Upper lobe of right lung (tissue), 1 donor: Measurements from ENCODE around the gene ODF2L. TPM values are rescaled to one million over a fixed set of nuclear protein-coding genes. Genes with fewer than 3 reads are reported as not detected.

Source experiments
- ATAC-seq: fragments of 200-7000 bp; cut with Tn5 transposase; one replicate; pipeline ENCODE4 v1.9.1; 2020; ENCODE audit warnings: mild to moderate bottlenecking, moderate library complexity
- DNase-seq: peaks from one replicate; pipeline ENCODE4 v3.0.0-alpha.2; 2020
- H3K27ac ChIP-seq: fragments of 200-600 bp; one replicate; pipeline ENCODE4 v1.8.0; 2022
- H3K27me3 ChIP-seq: fragments of 200-600 bp; one replicate; pipeline ENCODE4 v1.8.0; 2022; ENCODE audit warnings: mild to moderate bottlenecking
- H3K36me3 ChIP-seq: fragments of 200-600 bp; one replicate; pipeline ENCODE4 v1.8.0; 2022
- H3K4me1 ChIP-seq: fragments of 200-600 bp; one replicate; pipeline ENCODE4 v1.8.0; 2022
- H3K4me3 ChIP-seq: fragments of 200-600 bp; one replicate; pipeline ENCODE4 v1.8.0; 2022; ENCODE audit warnings: mild to moderate bottlenecking
- H3K9me3 ChIP-seq: fragments of 200-600 bp; one replicate; pipeline ENCODE4 v1.8.0; 2022
- intact Hi-C: fragments of 100-400 bp; cut with DNase I; formaldehyde crosslinking; loops from one replicate; pipeline ENCODE4 v1.11.0; 2022
- total RNA-seq: library from RNA; stranded (reverse); fragmentation: NEBNext Ultra II Directional; extraction: Animal tissue kit (Norgen Biotek cat#: 25700); gene quantifications from one replicate; pipeline ENCODE4 v1.2.1, GENCODE V29; 2021
- TF ChIP-seq, protein P1 (sequence below): fragments of 200-600 bp; IDR thresholded peaks from one replicate; pipeline ENCODE4 v1.8.0; 2022; ENCODE audit warnings: antibody characterized with exemption
- donor health status: DM: no; HTN: yes; CAD: no; lungs with severe emphysema.

Gene ODF2L
- total RNA-seq, 1 donor from 2014 or later = 47.0 TPM

DNA sequence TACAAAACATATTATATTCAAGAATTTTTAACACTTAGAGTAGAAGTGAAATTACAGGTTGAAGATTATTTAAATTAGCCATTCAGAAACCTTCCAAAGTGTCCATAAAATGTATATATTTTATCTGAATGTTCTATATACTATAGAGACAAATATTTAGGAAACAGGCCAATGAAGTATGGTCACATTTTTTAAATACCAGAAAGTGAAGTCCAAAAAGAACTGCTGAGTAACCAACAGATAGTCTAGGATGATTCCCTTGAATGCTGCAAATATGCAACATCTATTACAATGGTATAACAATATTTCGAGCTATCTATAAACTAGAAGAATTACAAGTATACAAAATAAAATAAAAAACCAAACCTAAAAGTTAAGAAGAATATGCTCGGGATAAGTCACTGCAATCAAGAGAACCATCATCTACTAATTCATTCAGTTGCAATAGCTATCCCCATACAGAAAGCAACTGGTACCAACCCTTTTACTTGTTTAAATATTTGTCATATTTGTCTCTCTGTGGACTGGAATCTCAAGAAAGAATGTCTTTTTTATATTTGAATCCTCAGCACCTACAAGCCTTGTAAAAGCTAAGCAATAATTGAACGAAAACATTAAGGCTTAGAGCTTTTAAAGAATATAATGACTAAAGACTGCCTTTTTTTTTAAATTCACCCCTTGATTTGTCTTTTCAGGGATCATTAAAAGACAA, 8.1 kb downstream of the ODF2L start:
- intact Hi-C loops = no loop called here
- Histone ChIP-seq H3K36me3 (no peaks in the 10 kb centered on the region), H3K4me1 (peaks cover 12% of the 10 kb centered on the region), H3K27me3 (no peaks in the 10 kb centered on the region), H3K27ac (no peak overlapping the region), H3K4me3 (no peak overlapping the region), H3K9me3 (no peaks in the 10 kb centered on the region)
- ATAC-seq (no peak), DNase-seq (no peak)
- TF ChIP-seq, protein P1, sequence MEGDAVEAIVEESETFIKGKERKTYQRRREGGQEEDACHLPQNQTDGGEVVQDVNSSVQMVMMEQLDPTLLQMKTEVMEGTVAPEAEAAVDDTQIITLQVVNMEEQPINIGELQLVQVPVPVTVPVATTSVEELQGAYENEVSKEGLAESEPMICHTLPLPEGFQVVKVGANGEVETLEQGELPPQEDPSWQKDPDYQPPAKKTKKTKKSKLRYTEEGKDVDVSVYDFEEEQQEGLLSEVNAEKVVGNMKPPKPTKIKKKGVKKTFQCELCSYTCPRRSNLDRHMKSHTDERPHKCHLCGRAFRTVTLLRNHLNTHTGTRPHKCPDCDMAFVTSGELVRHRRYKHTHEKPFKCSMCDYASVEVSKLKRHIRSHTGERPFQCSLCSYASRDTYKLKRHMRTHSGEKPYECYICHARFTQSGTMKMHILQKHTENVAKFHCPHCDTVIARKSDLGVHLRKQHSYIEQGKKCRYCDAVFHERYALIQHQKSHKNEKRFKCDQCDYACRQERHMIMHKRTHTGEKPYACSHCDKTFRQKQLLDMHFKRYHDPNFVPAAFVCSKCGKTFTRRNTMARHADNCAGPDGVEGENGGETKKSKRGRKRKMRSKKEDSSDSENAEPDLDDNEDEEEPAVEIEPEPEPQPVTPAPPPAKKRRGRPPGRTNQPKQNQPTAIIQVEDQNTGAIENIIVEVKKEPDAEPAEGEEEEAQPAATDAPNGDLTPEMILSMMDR = no peak

DNA sequence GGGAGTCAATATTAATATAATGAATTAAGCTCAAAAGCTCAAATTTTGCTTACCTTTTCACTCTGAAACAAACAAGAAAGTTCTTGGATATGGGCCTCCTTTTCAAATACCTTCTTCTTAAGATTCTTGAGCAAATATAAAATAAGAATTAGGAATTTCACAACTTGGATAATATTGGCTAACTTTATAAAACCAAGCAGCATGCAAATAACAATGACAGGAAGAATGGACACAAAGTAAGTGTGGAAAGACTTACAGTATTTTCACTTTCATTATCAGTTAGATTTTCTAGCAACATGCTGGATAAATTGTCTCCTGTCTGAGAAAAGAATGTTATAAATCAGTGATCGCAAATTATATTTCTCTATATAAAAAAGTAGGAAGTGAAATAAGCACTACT, 13.2 kb downstream of the ODF2L start:
- Histone ChIP-seq H3K27ac (peak overlapping the region; percentile 37), H3K27me3 (no peaks in the 10 kb centered on the region), H3K4me3 (peak overlapping the region; percentile 17), H3K9me3 (no peaks in the 10 kb centered on the region), H3K36me3 (no peaks in the 10 kb centered on the region), H3K4me1 (peaks cover under 1% of the 10 kb centered on the region)
- ATAC-seq = no peak
- intact Hi-C loops = no loop called here
- TF ChIP-seq, protein P1 = no peak
- DNase-seq = no peak

DNA sequence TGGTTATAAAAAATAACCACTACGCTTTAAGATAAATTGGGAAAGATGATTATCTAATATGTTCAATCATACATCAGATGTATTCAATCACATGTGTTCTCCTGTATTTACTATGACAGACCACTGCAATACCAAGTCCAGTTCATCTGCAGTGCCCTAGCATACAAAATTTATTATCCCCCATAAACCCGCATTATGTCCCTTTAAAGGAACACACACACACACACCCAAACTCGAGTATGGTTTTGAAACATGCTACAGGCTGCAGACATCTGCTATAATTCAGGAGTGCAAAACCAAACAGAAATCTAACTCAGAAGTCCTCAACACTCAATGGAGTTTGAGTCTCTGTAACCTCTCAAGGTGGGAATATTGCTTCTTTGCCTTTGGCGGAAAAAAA, 14.9 kb downstream of the ODF2L start:
- intact Hi-C loops = no loop called here
- Histone ChIP-seq H3K36me3 (no peaks in the 10 kb centered on the region), H3K4me1 (no peaks in the 10 kb centered on the region), H3K27ac (no peak overlapping the region), H3K9me3 (no peaks in the 10 kb centered on the region), H3K4me3 (no peak overlapping the region), H3K27me3 (no peaks in the 10 kb centered on the region)
- DNase-seq (no peak), ATAC-seq (no peak)
- TF ChIP-seq, protein P1 = no peak

DNA sequence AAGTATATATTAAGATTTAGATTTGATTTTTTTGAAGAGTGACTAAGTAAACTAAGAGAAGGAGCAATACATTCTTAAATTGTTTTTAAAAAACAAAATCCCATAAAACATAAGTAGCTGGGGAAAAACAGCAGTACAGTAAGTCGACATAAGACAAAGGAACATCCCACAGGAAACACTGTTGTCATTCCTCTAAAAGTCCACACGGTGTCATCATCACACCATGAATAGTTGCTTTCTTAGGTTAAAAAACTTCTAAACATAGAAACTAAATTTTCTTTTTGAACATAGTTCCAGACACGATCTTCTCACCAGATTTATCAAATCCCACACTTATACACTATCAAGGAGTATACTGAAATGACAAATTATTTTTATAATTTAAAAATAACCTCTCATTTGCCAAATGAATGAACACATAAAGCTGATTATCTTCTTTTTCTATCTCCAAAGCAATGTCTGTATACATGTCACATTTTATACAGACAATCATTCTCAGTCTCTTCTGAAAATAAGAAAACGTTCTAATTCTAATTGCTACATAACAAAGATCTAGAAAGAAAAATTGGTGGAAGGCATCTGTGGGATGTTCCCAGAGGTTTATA, 15.8 kb downstream of the ODF2L start:
- TF ChIP-seq, protein P1 = peak; percentile 90
- Histone ChIP-seq H3K36me3 (no peaks in the 10 kb centered on the region), H3K9me3 (no peaks in the 10 kb centered on the region), H3K27me3 (no peaks in the 10 kb centered on the region), H3K27ac (no peak overlapping the region), H3K4me1 (no peaks in the 10 kb centered on the region), H3K4me3 (peak overlapping the region; percentile 8)
- no peak for DNase-seq
- intact Hi-C loops = no loop called here
- peak; percentile 90 for ATAC-seq

DNA sequence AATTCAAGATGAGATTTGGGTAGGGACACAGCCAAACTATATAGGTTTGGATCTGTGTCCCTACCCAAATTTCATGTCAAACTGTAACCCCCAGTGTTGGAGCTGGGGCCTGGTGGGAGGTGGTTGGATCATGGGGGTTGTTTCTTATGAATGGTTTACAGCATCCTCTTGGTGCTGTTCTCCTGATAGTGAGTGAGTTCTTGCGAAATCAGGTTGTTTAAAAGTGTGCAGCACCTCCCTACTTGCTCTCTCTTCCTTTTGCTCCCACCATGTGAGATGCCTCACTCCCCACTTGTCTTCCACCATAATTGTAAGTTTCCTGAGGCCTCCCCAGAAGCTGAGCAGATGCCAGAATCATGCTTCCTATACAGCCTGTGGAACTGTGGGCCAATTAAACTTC, 17.3 kb downstream of the ODF2L start:
- TF ChIP-seq, protein P1 = no peak
- intact Hi-C loops = no loop called here
- Histone ChIP-seq H3K27ac (no peak overlapping the region), H3K36me3 (no peaks in the 10 kb centered on the region), H3K4me1 (no peaks in the 10 kb centered on the region), H3K9me3 (no peaks in the 10 kb centered on the region), H3K4me3 (no peak overlapping the region), H3K27me3 (no peaks in the 10 kb centered on the region)
- DNase-seq = no peak
- ATAC-seq = no peak
